IPS-NIHi7 (cell line): ENCODE results near the gene DNAH1.
"Not testable (repeated sequence)": the region's sequence is repeated elsewhere in the genome, so short reads cannot be mapped to it uniquely, and the experiment has no call there.

Experiments used
- DNase-seq: peaks from one replicate; pipeline ENCODE4 v3.0.0; 2012; ENCODE audit warnings: mixed read lengths; ENCODE audit errors: extremely low spot score

Gene DNAH1

DNA sequence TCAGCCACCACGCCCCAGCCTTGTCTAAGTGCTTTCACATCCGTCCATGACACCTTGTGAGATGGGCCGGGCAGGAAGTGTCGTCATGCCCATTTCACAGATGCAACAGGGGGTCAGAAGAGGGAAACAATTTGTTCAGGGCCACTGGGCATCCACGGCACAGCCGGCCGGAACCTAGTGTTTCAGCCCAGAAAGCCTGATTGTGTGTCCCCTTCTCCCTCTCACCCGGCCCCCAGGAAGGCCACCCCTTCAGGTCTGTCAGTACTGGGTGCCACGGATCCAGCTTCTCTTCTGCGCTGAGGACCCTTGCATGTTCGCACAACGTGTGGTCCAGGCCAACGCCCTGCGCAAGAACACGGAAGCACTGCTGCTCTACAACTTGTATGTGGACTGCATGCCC, 15.8 kb downstream of the DNAH1 start:
- DNase-seq: no peak

GRCh38 chr3:52333869-52334557, 17.9 kb downstream of the DNAH1 start:
- DNase-seq: no peak

GRCh38 chr3:52338131-52338530, 22.0 kb downstream of the DNAH1 start:
- DNase-seq: not testable (repeated sequence)

DNA sequence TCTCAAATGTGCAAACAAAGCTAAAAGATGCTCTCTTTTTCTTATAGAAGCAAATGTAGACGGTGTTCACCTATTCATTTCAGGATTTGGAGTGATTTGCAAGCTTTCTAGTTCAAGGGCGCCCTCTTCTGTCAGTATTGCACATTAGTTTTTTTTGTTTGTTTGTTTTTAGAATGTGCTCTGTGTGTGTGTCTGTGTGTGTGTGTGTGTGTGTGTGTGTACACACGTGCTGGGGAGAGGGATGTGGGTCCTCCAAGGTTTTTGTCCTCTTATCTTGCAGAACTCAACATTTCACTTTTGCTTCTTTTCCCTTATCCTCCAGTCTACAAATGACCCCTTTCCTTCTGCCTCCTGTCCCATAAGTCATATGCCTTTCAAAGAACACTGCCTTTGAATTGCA, 23.5 kb downstream of the DNAH1 start:
- DNase-seq: peak; percentile 57

DNA sequence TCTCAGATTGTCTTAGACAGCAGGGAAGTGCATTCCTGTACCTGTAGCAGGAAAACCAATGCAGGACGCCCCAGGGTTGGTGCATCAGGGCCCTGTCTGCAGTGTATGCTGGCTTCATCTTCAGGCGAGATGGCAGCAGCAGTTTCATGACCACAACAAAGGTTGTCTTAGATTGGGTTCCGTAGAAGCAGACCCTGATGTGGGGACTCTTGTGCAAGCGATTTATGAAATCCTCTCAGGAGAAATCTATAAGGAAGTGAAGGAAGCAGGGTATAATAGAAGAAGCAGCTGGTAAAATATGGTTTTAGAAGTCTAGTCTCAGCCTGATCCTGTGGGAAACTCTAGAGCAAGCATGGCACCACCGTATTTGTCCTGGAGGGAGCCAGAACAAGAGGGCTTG, 25.0 kb downstream of the DNAH1 start:
- DNase-seq: no peak

GRCh38 chr3:52343946-52344600, 28.0 kb downstream of the DNAH1 start:
- DNase-seq: no peak

- DNase-seq: no peak
Measured at GRCh38 chr3:52345521-52346109, 29.5 kb downstream of the DNAH1 start.

- DNase-seq: no peak
Measured at GRCh38 chr3:52346623-52347530, 30.8 kb downstream of the DNAH1 start.

DNA sequence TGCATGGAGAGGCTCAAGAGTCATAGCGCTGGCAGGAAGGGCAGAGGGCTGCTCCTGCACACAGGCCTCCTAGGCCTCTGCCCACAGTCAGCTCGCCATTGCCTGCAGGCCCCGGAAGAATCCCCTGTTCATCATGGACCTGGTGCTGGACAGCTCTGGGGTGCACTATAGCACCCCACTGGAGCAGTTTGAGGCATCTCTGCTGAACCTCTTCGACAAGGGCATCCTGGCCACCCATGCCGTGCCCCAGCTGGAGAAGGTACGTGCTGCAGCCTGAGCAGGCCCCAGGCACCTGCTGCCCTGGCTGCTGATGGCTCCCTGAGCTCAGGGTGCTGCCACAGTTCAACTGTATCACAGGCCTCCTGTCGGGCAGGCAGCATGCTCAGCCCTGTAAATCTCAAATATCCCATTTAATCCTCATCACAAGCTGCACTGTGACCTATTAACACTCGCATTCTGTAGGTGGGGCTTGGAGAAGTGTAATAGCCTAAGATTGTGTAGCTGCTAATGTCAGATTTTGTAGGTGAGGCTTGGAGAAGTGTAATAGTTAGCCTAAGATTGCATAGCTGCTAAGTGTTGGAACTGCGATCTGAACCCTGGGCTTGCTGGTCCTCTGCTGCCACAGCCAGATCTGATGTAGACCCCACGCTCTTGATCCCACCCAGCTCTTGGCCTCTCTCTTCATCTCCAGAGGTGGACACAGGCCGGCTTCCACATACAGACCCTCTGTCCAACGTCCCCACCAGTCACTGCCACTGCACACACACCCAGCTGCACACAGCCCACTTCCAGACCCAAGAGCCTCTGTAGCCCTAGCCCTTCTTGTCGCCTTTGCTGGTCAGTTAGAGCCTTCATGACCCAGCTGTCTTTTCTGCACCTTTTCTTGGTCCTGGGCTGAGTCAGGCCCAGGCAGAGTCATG, 31.9 kb downstream of the DNAH1 start:
- DNase-seq: no peak

- no peak for DNase-seq
Measured at GRCh38 chr3:52349131-52349530, 33.0 kb downstream of the DNAH1 start.

GRCh38 chr3:52349611-52350395, 33.7 kb downstream of the DNAH1 start:
- no peak for DNase-seq

- DNase-seq: no peak
Measured at GRCh38 chr3:52350416-52350815, 34.3 kb downstream of the DNAH1 start.

DNA sequence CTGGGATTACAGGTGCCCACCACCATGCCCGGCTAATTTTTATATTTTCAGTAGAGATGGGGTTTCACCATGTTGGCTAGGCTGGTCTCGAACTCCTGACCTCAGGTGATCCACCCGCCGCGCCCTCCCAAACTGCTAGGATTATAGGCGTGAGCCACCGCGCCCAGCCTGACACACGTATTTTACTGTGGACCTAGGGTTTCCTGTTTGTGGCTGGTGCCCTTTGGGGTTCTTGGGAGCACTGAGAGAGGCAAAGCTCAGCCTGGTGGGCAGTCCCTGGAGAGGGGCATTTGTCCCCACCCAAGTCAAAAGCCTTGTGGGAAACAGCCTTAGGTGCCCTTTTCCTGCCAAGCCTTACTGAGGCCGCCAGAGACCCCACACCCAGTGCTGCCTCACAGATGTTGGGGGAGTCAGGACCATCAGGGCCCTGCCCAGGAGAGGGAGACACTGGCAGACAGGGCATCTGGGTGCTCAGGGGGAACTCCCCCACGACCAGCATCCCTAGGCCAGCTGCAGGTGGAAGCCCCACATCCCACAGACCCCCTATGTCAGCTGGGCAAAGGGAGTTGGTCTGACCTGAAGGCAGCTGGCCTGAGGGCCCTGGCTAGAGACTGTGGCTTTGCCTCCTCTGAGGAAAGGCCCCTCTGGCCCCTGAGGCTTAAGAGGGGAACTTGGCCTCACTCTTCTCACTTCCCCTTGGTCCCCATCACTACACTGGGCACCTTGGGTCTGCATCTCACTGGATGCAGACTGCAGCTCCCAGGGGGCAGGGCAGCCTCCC, 35.1 kb downstream of the DNAH1 start:
- no peak for DNase-seq

- no peak for DNase-seq
Measured at GRCh38 chr3:52351762-52352368, 35.7 kb downstream of the DNAH1 start.

DNA sequence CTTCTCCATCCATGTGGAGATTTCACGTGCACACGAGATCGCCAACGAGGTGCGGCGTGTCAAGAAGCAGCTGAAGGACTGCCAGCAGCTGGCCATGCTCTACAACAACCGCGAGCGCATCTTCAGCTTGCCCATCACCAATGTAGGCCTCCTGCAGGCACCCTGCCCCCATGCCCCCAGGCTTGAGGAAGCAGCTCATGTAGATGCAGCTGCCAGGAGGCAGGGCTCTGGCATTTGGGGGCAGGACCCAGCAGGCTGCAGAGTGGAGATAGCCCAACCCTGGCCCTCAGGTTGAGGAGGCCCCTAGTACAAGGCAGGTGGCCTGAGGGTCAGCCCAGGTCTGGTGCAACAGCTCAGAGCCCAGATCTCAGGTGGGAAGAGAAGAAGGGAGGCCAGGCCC, 36.4 kb downstream of the DNAH1 start:
- no peak for DNase-seq

DNA sequence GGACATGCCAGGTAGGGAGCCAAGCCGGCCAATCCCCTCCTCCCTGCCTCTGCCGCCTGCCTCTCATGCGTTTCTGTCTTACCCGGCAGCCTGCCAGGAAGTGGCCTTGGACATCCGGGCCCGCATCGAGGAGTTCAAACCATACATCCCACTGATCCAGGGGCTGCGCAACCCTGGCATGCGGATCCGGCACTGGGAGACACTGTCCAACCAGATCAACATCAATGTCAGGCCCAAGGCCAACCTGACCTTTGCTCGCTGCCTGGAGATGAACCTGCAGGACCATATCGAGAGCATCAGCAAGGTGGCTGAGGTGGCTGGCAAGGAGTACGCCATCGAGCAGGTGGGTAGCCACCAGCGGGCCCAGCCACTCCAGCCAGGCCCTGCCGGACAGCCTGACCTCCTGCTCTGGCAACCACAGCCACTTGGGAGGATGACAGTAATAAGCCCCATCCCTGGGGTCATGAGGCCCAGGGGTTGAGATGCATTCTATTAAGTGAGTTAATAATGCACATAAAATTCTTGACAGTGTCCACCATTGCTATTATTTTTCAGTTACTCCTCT, 37.3 kb downstream of the DNAH1 start:
- no peak for DNase-seq

DNA sequence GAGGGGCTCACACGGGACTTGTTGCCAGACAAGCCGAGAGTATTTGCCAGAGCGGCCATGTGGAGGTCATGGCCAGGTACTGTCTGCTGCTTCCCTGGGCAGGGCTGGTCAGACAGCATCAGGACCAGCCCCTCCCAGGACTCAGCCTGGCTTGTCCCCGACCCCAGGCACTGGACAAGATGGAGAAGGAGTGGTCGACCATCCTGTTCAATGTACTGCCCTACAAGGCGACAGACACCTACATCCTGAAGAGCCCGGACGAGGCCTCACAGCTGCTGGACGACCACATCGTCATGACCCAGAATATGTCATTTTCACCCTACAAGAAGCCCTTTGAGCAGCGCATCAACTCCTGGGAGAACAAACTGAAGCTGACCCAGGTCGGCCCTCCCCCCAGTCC, 38.6 kb downstream of the DNAH1 start:
- DNase-seq: no peak

DNA sequence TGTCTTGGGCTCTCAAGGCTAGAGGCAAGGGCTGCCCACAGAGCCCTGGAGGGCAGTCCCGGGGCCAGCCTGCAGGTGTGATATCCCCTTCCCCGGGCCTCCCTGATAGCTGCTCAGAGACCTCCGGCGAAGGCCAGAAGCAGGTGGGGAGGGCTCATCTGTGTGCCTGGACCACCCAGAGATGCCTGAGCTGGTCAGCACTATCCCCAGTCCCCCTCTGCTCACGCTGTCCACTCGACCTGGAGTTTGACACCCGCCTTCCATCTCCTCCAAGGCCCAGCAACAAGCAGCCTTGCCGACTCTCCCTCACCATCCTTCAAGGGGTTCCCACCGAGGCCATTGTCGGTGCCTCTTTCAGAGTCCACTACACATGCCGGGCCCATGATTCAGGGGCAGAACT, 39.4 kb downstream of the DNAH1 start:
- DNase-seq: no peak

DNA sequence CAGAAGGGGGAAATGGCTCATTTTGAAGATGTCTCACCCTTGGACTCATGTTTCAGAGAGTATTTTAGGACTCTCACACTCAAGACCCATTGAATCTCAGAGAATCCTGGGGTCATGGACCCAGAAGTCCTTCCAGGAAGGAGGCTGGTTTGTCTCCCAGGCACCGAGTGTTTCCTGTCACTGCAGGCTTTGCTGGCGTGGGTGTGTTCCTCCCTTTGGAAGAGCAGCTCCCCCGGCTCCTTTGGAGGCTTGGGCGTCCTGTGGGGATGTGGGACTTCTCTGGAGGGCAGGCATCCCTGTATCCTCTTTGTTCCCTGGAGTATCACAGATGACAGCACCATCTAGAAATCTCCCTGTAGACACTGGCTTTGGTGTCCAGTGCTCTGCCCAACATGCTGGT, 40.0 kb downstream of the DNAH1 start:
- no peak for DNase-seq
